Activated CD4-positive, alpha-beta T cell treated with anti-CD3 and anti-CD28 coated beads, Interleukin-2, amount 10 ng/mL, durations not matched to agents 7 days and 5 days (primary cell): ENCODE data around the gene MAPT. TPM values are rescaled to one million over a fixed set of nuclear protein-coding genes. Genes with fewer than 3 reads are reported as not detected.

Experiments used
- CTCF ChIA-PET: fragments of 350-600 bp; sonication (Branson Sonifier 250); formaldehyde crosslinking; loops from one replicate; lab custom pipeline; 2021; ENCODE audit warnings: antibody characterized with exemption; lab: Charles Lee
- POLR2A ChIA-PET: fragments of 350-600 bp; sonication (Branson Sonifier 250); formaldehyde crosslinking; loops from one replicate; lab custom pipeline; 2021; ENCODE audit warnings: antibody characterized with exemption; lab: Charles Lee
- DNase-seq: peaks from one replicate; pipeline ENCODE4 v3.0.0-alpha.2; 2020
- H3K27ac Mint-ChIP-seq: one replicate; pipeline ENCODE4 v1.8.0; 2021; ENCODE audit warnings: mild to moderate bottlenecking, moderate library complexity, mixed read lengths
- H3K27me3 Mint-ChIP-seq: one replicate; pipeline ENCODE4 v1.8.0; 2021; ENCODE audit warnings: mixed read lengths
- H3K36me3 Mint-ChIP-seq: one replicate; pipeline ENCODE4 v1.8.0; 2021; ENCODE audit warnings: low read depth, mixed read lengths
- H3K4me1 Mint-ChIP-seq: one replicate; pipeline ENCODE4 v1.8.0; 2021; ENCODE audit warnings: mixed read lengths
- H3K4me3 Mint-ChIP-seq: one replicate; pipeline ENCODE4 v1.8.0; 2021; ENCODE audit warnings: mild to moderate bottlenecking, moderate library complexity, mixed read lengths
- H3K9me3 Mint-ChIP-seq: one replicate; pipeline ENCODE4 v1.8.0; 2021; ENCODE audit warnings: mixed read lengths
- total RNA-seq, 2 experiments: library from RNA; stranded (reverse); gene quantifications; one replicate each; pipeline ENCODE4 v1.2.3, GENCODE V29; 2021

The MAPT gene
- total RNA-seq, 2 experiments from 2014 or later = 0.12 to 0.46 TPM

- CTCF ChIA-PET = interaction anchor here (1.2 kb wide), 1 partner anchor 26 kb away, joined by 3 read pairs; no protein-coding TSS in a partner anchor
- POLR2A ChIA-PET = no interaction called here
- no peaks in the 10 kb centered on the region for H3K27me3 Mint-ChIP-seq
- H3K27ac Mint-ChIP-seq = no peak overlapping the region
- H3K9me3 Mint-ChIP-seq = peaks cover 1% of the 10 kb centered on the region
- no peaks in the 10 kb centered on the region for H3K36me3 Mint-ChIP-seq
- DNase-seq = no peak
- H3K4me1 Mint-ChIP-seq = no peaks in the 10 kb centered on the region
- no peak overlapping the region for H3K4me3 Mint-ChIP-seq
Observed at GRCh38 chr17:45977506-45977824, 83.1 kb downstream of the MAPT start.

DNA sequence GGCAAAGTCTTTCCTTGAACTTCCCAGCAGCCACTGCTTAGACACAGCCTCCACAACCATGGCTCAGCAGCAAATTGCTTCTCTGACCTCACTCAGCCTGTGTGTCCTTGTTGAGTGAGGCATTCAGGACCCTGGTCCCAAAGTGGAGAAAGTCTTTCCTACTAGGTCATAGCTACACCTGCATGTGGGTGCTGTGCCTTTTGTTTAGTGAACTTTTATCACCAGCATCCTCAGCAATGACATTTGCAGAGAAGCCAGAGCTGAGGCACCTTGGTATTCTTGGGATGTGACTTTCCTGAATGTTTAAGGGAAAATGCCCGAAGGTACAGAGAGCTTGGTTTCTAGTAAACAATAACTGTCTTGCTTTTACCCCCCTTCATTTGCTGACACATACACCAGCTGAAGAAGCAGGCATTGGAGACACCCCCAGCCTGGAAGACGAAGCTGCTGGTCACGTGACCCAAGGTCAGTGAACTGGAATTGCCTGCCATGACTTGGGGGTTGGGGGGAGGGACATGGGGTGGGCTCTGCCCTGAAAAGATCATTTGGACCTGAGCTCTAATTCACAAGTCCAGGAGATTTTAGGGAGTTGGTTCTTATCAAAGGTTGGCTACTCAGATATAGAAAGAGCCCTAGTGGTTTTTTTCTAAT, 83.7 kb downstream of the MAPT start:
- Mint-ChIP-seq H3K36me3 (no peaks in the 10 kb centered on the region), H3K27me3 (no peaks in the 10 kb centered on the region), H3K4me3 (no peak overlapping the region), H3K27ac (no peak overlapping the region), H3K4me1 (no peaks in the 10 kb centered on the region), H3K9me3 (no peaks in the 10 kb centered on the region)
- CTCF ChIA-PET = interaction anchor here (1.2 kb wide), 1 partner anchor 26 kb away, joined by 3 read pairs; no protein-coding TSS in a partner anchor
- no peak for DNase-seq
- POLR2A ChIA-PET = no interaction called here

GRCh38 chr17:45979137-45979536, 84.8 kb downstream of the MAPT start:
- no peak overlapping the region for H3K27ac Mint-ChIP-seq
- CTCF ChIA-PET = interaction anchor here (1.5 kb wide), 1 partner anchor 13 kb away, joined by 5 read pairs; no protein-coding TSS in a partner anchor
- POLR2A ChIA-PET = no interaction called here

DNA sequence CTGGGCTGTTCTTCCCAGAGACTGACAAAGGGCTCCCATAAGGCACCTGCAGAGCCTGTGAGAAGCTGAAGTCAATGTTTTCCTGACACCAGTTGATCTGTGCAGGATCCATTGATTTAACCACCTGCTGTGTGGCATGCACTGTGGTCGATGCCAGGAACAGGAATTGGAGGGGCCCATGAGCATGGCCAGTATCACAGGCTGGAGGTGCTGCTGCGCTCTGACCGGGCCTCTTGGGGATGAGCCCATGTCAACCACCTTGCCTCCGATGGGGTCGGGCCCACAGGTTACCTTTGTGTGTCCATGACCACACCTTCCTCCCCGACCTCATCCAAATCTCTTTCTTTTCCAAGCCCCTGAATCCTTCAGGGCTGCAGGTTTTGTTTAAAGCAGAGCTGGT, 86.5 kb downstream of the MAPT start:
- no peaks in the 10 kb centered on the region for H3K27me3 Mint-ChIP-seq
- ChIA-PET POLR2A (no interaction called here), CTCF (interaction anchor here (1.5 kb wide), 1 partner anchor 11 kb away, joined by 5 read pairs; no protein-coding TSS in a partner anchor)
- no peaks in the 10 kb centered on the region for H3K9me3 Mint-ChIP-seq
- no peak for DNase-seq
- H3K4me1 Mint-ChIP-seq = no peaks in the 10 kb centered on the region
- H3K27ac Mint-ChIP-seq = no peak overlapping the region
- no peak overlapping the region for H3K4me3 Mint-ChIP-seq
- no peaks in the 10 kb centered on the region for H3K36me3 Mint-ChIP-seq

More at GRCh38 chr17:45979137-45979536, 84.8 kb downstream of the MAPT start:
- Mint-ChIP-seq H3K27me3 (no peaks in the 10 kb centered on the region), H3K4me3 (no peak overlapping the region), H3K9me3 (no peaks in the 10 kb centered on the region), H3K36me3 (no peaks in the 10 kb centered on the region), H3K4me1 (no peaks in the 10 kb centered on the region)
- no peak for DNase-seq

- Mint-ChIP-seq H3K27me3 (no peaks in the 10 kb centered on the region), H3K4me3 (no peak overlapping the region), H3K4me1 (no peaks in the 10 kb centered on the region), H3K27ac (no peak overlapping the region), H3K36me3 (no peaks in the 10 kb centered on the region), H3K9me3 (no peaks in the 10 kb centered on the region)
- POLR2A ChIA-PET = no interaction called here
- CTCF ChIA-PET = no interaction called here
- DNase-seq = no peak
Observed at GRCh38 chr17:45981306-45981705, 87.0 kb downstream of the MAPT start.

DNA sequence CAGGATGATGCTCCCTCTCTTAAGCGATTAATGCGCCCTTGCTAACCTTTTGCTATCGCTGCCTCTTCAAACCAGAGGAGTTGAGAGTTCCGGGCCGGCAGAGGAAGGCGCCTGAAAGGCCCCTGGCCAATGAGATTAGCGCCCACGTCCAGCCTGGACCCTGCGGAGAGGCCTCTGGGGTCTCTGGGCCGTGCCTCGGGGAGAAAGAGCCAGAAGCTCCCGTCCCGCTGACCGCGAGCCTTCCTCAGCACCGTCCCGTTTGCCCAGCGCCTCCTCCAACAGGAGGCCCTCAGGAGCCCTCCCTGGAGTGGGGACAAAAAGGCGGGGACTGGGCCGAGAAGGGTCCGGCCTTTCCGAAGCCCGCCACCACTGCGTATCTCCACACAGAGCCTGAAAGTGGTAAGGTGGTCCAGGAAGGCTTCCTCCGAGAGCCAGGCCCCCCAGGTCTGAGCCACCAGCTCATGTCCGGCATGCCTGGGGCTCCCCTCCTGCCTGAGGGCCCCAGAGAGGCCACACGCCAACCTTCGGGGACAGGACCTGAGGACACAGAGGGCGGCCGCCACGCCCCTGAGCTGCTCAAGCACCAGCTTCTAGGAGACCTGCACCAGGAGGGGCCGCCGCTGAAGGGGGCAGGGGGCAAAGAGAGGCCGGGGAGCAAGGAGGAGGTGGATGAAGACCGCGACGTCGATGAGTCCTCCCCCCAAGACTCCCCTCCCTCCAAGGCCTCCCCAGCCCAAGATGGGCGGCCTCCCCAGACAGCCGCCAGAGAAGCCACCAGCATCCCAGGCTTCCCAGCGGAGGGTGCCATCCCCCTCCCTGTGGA, 88.6 kb downstream of the MAPT start:
- H3K27ac Mint-ChIP-seq = no peak overlapping the region
- no peaks in the 10 kb centered on the region for H3K9me3 Mint-ChIP-seq
- H3K4me3 Mint-ChIP-seq = no peak overlapping the region
- ChIA-PET CTCF (no interaction called here), POLR2A (no interaction called here)
- H3K4me1 Mint-ChIP-seq = no peaks in the 10 kb centered on the region
- no peaks in the 10 kb centered on the region for H3K36me3 Mint-ChIP-seq
- DNase-seq = no peak
- no peaks in the 10 kb centered on the region for H3K27me3 Mint-ChIP-seq

DNA sequence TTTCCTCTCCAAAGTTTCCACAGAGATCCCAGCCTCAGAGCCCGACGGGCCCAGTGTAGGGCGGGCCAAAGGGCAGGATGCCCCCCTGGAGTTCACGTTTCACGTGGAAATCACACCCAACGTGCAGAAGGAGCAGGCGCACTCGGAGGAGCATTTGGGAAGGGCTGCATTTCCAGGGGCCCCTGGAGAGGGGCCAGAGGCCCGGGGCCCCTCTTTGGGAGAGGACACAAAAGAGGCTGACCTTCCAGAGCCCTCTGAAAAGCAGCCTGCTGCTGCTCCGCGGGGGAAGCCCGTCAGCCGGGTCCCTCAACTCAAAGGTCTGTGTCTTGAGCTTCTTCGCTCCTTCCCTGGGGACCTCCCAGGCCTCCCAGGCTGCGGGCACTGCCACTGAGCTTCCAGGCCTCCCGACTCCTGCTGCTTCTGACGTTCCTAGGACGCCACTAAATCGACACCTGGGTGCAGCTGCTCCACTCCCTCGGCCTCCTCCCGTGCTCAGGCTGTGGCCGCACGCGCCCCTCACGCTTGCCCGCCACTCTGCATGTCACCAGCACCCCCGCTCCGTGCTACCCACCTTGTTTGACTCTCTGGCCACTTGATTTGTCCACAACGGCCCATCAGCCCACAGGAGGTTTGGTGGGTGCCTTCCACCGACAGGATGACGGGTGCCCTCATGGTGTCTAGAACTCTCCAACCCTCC, 89.4 kb downstream of the MAPT start:
- POLR2A ChIA-PET = no interaction called here
- Mint-ChIP-seq H3K27me3 (no peaks in the 10 kb centered on the region), H3K27ac (no peak overlapping the region), H3K9me3 (no peaks in the 10 kb centered on the region), H3K36me3 (no peaks in the 10 kb centered on the region), H3K4me3 (no peak overlapping the region), H3K4me1 (no peaks in the 10 kb centered on the region)
- no peak for DNase-seq
- CTCF ChIA-PET = interaction anchor here (0.9 kb wide), 1 partner anchor 18 kb away, joined by 3 read pairs; no protein-coding TSS in a partner anchor

DNA sequence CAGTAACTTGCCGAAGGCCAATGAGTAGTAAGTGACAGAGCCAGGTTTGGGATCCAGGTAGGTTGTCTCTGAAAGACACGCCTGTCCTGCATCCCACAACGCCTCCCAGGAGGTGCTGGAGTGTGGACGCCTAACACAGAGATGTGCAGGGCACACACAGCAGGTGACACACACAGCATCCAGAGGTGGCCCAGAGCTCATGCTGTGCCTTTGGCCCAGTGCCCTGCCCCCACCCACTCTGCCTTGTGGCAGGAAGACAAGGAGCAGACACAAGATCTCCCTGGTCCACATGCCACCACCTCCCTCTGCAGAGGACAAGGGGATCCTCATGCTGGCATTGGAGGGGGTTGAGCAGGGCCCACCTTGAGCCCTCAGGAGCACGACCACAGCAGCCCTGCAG, 90.0 kb downstream of the MAPT start:
- no peak overlapping the region for H3K27ac Mint-ChIP-seq
- ChIA-PET CTCF (interaction anchor here (0.9 kb wide), 1 partner anchor 18 kb away, joined by 3 read pairs; no protein-coding TSS in a partner anchor), POLR2A (no interaction called here)
- H3K36me3 Mint-ChIP-seq = no peaks in the 10 kb centered on the region
- no peak for DNase-seq
- no peaks in the 10 kb centered on the region for H3K4me1 Mint-ChIP-seq
- H3K4me3 Mint-ChIP-seq = no peak overlapping the region
- no peaks in the 10 kb centered on the region for H3K27me3 Mint-ChIP-seq
- H3K9me3 Mint-ChIP-seq = no peaks in the 10 kb centered on the region

DNA sequence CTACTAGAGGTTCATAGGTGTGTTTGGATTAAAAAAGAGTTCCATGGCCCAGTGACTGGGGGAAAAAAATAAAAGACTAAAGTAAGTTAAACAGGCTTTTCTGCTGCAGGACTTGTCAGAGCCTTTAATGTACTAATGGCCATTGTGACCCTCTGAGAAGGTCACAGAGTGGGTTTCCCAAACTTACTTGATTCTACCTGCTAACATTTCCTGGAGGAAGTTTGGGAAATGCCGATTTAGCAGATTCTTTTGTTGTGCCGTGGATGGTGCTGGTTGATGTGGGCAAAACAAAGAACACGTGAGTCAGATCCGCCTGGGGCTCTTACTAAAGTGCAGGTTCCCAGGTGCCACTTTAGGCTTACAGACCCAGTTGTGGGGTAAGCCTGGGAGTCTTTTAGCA, 91.1 kb downstream of the MAPT start:
- no peak for DNase-seq
- no peaks in the 10 kb centered on the region for H3K4me1 Mint-ChIP-seq
- H3K27ac Mint-ChIP-seq = no peak overlapping the region
- no peaks in the 10 kb centered on the region for H3K27me3 Mint-ChIP-seq
- H3K9me3 Mint-ChIP-seq = no peaks in the 10 kb centered on the region
- H3K4me3 Mint-ChIP-seq = no peak overlapping the region
- no peaks in the 10 kb centered on the region for H3K36me3 Mint-ChIP-seq
- ChIA-PET CTCF (interaction anchor here (0.8 kb wide), 1 partner anchor 286 kb away, joined by 5 read pairs; no protein-coding TSS in a partner anchor), POLR2A (no interaction called here)

- Mint-ChIP-seq H3K4me1 (no peaks in the 10 kb centered on the region), H3K27ac (no peak overlapping the region), H3K36me3 (no peaks in the 10 kb centered on the region), H3K27me3 (no peaks in the 10 kb centered on the region), H3K4me3 (no peak overlapping the region), H3K9me3 (no peaks in the 10 kb centered on the region)
- ChIA-PET POLR2A (no interaction called here), CTCF (interaction anchor here (0.8 kb wide), 1 partner anchor 285 kb away, joined by 5 read pairs; no protein-coding TSS in a partner anchor)
- no peak for DNase-seq
Observed at GRCh38 chr17:45986056-45986455, 91.7 kb downstream of the MAPT start.

DNA sequence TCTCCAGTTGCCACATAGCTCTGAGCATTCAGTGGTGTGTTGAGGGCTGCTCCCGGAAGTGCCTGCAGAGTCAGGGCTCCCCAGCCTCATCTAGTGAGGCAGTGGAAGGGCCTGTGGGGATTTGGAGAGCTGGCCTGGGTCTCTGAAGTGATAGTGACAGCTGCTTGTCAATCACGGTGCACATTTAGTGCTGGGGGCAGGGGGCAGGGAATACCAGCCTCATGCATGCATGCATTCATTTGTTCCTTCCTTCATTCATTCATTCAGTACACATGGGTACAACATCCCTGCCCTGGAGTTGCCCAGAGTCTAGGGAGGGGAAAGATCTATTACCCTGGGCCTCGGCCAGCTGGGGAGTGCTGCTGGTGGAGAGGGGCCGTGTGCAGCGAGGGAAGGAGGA, 93.4 kb downstream of the MAPT start:
- ChIA-PET POLR2A (no interaction called here), CTCF (no interaction called here)
- no peak for DNase-seq
- H3K27ac Mint-ChIP-seq = no peak overlapping the region
- no peaks in the 10 kb centered on the region for H3K36me3 Mint-ChIP-seq
- no peaks in the 10 kb centered on the region for H3K27me3 Mint-ChIP-seq
- H3K4me3 Mint-ChIP-seq = no peak overlapping the region
- no peaks in the 10 kb centered on the region for H3K4me1 Mint-ChIP-seq
- H3K9me3 Mint-ChIP-seq = no peaks in the 10 kb centered on the region

DNA sequence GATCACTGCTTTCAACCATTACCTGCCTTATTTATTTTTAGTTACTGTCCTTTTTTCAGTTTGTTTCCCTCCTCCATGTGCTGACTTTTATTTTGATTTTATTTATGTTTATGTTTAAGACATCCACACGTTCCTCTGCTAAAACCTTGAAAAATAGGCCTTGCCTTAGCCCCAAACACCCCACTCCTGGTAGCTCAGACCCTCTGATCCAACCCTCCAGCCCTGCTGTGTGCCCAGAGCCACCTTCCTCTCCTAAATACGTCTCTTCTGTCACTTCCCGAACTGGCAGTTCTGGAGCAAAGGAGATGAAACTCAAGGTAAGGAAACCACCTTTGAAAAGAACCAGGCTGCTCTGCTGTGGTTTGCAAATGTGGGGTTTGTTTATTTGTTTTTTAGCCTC, 95.4 kb downstream of the MAPT start:
- ChIA-PET CTCF (no interaction called here), POLR2A (no interaction called here)
- no peak for DNase-seq
- Mint-ChIP-seq H3K4me1 (no peaks in the 10 kb centered on the region), H3K4me3 (no peak overlapping the region), H3K9me3 (no peaks in the 10 kb centered on the region), H3K36me3 (no peaks in the 10 kb centered on the region), H3K27ac (no peak overlapping the region), H3K27me3 (no peaks in the 10 kb centered on the region)

DNA sequence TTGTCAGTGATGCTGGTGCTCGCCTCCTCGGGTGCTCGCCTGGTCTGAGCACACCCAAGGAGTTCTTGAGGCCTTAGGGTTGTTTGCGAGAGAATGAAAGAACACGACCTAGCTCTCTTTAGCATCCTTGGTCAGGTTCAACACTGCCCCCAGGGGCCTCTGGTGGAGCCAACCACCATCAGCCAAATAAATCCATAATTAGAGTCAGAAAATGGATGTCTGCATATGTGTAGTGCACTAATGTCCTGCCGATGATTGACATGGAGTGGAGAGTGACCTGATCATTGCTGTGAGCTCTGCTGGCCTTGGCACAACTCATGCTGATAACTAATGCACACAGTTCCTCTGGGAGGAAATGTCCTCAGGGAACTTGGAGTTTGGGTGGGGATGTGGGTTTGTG, 96.5 kb downstream of the MAPT start:
- POLR2A ChIA-PET = interaction anchor here (0.6 kb wide), 1 partner anchor 194 kb away, joined by 6 read pairs; no protein-coding TSS in a partner anchor
- Mint-ChIP-seq H3K4me1 (no peaks in the 10 kb centered on the region), H3K36me3 (no peaks in the 10 kb centered on the region), H3K27me3 (no peaks in the 10 kb centered on the region), H3K4me3 (no peak overlapping the region), H3K27ac (no peak overlapping the region), H3K9me3 (no peaks in the 10 kb centered on the region)
- no peak for DNase-seq
- CTCF ChIA-PET = interaction anchor here (0.7 to 1.6 kb wide), 2 partner anchors 11 kb away, joined by 3 to 5 read pairs; no protein-coding TSS in a partner anchor
